Skin of body (tissue), 2 donors: ENCODE data around the gene COL15A1. TPM values are rescaled to one million over a fixed set of nuclear protein-coding genes. Genes with fewer than 3 reads are reported as not detected.

Experiments
- DNase-seq: peaks from one replicate; lab custom pipeline; 2025; lab: John Stamatoyannopoulos, UW
- total RNA-seq: library from RNA; depleted of rRNA; stranded (reverse); fragments of >200 nt; gene quantifications from one replicate; pipeline ENCODE4 v1.2.3, GENCODE V29; 2014

The COL15A1 gene
- total RNA-seq, 1 donor from 2014 or later = 122 TPM

DNA sequence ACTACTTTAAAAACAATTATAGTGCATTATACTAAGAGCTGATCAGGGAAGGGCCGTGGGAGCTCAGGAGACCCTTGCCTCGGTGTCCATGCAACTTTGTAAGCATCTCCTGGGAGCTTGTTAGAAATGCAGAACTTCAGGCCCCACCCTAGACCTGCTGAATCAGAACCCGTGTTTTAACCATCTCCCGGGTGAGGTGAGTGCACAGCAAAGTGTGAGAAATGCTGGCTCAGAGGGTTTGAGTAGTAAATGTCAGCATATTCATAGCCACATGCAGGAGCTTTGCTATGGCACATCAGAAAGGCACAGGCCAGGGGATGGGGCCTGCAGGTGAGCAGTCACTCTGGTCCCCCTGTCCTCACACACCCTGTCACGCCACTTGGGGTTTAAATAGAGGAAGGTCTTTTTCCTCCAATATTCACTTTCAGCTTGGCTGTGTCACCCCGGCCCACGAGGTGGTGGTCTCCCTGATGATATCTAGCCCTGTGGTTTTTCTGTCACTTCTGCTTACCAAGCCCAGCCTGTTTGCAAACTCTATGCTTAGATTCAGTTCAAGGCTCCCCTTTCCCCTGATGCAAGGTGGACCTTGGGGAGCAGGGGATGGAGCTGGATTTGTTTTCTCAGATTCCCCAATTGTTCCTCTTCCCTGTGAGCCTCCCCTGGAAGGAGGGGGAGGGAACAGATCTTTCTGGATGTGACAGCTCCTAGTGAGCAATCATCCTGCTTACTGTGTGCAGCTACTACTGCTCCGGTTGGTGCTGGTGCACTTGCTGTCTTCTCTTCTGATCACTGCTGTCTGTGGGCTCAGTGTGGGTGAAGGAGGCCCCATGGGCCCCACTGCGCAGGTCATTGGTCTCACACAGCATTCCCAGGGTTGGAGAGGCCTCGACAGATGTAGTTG is 109.4 kb downstream of the COL15A1 start:
- DNase-seq = no peak

DNA sequence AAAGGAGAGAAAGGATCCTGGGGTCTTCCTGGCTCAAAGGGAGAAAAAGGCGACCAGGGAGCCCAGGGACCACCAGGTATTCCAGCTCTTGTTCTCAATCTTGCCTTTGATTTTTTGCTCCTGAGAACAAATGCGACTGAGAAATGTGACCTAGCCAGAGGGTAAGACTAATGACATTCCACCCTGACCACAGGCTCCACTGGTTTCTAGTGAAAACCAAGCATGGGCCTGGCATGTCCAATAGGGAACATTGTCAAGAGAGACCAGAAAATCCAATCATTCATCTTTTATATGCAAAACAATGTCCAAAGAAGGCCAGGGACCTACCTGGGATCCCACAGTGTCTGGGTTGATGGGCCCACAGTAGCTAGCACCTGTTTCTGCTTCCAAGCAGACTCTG is 110.9 kb downstream of the COL15A1 start:
- no peak for DNase-seq

DNA sequence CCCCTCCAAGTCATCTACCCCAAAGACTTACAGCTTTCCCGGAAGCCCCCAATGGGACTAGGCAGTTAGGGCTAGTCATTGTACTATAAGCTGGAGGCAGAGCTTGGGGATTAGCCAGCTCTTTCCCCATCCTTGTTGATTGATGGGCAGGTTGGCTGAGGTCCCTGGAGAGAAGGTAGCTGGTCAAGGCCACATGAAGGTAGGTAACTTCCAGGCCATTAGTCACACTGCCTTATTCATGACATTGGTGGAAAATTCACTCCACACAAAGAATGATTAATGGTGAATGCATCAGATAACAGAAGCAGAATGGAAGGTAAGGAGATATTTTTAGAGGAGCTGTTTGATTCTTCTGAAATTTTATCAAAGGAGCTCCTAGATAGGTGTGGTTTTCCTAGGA is 111.7 kb downstream of the COL15A1 start:
- DNase-seq = no peak

DNA sequence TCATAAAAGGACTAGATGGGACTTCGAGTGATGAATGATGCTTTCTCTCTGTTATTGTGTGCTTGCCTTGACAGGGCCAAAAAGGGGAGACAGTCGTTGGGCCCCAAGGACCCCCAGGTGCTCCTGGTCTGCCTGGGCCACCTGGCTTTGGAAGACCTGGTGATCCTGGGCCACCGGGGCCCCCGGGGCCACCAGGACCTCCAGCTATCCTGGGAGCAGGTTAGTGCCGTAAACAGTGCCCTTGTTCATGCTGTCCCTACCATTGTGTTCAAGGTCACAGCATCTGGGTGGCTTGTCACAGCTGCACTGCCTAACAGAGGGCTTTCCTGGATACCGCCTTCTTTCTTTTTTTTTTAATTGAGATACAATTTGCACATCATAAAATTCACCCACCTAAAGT is 112.5 kb downstream of the COL15A1 start:
- no peak for DNase-seq

DNA sequence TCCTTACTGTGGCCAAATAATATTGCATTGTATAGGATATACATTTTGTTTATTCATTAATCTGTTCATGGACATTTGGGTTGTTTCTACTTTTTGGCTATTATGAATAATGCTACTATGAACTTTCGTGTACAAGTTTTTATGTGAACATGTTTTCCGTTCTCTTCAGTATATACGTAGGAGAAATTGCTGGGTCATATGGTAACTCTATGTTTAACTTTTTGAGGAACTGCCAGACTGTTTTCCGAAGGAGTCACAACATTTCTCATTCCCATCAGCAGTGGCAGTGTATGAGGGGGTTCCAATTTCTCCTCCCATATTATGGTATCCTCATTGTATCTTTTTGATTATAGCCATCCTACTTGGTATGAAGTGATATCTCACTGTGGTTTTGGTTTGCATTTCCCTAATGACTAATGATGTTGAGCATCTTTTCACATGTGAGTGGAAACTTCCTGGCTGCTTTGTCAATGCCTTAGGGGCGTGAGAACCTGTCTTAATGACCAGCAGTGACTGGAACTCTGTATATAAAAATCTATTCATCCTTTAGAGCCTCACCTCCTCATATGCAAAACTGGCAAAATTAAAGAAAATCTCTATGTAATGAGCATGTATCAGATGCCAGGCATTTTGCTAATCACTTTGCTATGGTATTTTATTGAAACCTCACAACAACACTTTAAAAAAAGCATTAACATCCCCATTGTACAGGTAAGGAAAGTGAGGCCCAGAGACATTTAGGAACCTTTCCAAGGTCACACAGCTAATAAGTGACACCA is 113.4 kb downstream of the COL15A1 start:
- peak; percentile 28 for DNase-seq

DNA sequence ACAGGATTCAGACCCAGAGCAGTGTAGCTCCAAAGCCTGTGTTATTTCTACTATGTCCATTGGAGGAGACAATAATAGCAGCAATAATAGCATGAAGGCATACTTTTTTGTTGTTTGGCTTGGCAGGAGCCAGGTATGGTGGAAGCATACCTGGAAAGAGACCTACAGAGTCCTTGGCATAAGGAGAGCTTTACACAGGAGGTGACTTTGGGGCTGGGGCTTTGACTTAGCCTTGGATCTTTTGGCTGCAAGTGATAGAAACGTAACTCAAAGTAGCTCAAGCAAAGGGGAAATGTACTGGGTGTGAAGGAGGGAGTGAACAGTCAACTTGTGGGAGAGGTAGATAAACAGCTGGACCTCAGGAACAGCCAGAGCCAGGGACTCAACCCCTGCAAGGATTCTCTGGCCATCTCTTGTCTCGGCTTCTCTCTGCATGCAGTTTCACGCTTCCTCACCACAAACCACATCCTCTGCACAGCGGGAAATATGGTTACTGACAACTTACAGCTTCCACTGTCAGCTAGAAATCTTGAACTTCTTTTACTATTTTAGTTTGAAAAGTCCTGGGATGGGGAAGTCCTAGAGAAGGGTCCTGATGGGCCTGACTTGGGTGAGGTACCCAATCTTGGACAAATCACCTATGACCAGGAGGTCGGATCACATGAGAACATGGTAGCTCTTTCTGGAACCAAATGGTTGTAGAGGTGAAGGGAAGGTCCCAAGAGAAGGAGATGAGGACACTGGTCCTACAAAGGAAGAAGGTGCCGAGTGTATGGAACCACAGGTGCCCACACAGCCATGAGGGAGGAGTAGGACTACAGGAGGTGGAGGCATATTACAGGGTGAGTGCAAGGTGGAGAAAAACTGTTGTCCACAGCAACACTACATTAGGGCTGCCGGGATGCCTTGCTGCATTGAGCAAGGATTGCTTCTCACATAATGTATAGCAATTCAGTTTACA is 114.2 kb downstream of the COL15A1 start:
- DNase-seq = peak; percentile 51

DNA sequence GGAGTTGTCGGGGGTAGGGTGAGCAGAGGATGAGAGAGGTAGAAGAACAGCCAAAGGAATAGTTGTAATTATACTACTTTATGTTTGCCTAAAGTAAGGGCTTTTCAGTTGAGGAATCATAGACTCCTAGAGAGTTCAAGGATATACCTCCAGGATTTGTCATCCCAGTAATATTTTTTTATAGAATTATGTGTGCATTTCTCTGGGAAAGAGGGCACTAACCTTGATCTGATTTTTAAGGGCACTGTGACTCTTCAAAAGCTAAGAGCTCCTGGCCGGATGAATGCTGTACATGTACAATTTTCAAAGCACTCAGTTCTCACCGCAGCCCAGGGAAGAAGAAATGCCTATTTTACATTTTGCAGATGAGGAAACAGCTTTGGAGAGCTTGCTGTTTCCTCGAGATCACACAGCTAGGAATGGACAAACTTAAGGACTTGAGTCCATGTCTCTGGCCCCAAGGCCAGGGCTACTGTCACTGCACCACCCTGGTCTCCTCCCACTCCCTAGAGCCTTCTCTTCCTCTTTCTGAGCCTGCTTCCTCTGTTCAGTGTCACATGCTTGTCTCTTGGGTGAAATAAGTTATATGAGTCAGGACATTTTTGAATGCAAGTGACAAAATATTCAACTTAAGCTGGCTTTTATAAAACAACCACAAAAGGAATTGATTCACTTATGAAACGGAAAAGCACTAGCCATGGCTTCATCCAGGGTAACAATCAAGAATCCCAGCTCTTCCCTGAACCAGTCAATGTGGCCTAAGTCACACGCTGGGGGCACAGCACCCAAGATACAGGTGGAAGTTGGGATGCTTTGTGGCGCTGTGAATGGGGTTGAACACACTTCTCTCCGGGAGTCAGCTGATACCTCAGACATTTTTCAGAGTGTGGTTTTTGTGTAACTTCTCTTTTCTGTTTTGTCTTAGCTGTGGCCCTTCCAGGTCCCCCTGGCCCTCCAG is 115.5 kb downstream of the COL15A1 start:
- DNase-seq = peak; percentile 55

DNA sequence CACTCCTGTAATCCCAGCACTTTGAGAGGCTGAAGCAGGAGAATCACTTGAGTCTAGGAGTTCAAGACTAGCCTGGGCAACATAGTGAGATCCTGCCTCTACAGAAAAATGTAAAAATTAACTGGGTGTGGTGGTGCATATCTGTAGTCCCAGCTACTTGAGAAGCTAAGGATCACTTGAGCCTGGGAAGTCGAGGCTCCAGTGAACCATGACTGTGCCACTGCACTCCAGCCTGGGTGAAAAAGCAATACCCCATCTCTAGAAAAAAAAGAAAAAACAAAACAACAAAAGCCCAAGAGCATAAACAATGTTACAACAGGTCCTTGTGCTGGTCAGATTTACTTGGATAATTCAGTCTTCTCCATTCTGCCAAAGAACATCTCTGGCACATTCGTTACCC is 116.9 kb downstream of the COL15A1 start:
- DNase-seq = no peak

DNA sequence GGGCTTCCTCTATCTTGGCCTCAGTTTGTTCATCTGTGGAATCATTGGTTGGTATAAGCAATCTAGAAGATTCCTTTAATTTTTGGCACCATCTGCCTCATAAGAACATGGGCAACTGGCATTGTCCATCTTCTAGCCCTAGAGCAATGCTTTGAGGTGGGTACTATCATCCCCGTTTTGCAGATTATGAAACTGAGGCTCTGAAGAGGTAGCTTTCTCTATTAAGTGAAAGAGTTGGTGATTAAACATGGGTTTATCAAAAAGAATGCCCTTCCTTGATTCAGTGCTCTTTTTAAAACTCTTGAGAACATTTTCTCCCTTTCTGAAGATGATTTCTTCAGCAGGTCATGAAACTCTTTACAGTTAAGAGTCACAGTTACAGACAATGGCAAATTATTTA is 118.8 kb downstream of the COL15A1 start:
- no peak for DNase-seq

DNA sequence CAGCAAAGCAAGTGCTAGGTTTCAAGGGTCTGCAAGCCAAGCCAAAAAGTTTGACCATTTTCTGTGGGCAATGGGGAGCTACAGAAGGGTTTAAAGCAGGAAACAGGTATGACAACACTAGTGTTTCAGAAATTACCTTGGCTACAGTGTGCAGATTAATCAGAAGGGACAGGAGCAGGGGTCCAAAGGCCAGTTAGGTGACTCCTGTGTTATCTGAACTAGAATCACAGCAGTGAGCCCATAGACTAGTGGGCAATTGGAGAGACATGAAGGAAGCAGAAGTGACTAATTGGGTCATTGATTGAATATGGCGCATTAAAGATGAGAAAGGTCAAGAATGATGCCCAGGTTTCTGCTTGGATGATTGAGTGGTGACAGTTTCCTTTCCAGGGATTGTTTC is 119.8 kb downstream of the COL15A1 start:
- no peak for DNase-seq

DNA sequence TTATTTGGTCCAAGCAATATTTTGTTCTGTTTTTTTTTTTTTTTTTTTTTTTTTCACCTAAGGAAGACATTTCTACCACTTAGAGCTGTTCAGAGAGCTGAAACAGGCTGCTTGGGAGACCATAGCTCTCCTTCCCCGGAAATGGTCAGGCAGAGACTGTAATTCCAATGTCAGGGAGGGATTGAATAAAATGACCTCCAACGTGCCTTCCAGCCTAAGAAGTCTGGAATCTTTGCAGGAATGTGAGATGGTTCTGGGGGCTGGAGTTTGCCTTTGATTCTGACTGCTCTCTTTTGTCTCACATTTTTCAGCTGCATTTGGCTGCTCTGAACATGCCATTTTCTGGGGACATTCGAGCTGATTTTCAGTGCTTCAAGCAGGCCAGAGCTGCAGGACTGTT is 122.9 kb downstream of the COL15A1 start:
- DNase-seq = no peak

DNA sequence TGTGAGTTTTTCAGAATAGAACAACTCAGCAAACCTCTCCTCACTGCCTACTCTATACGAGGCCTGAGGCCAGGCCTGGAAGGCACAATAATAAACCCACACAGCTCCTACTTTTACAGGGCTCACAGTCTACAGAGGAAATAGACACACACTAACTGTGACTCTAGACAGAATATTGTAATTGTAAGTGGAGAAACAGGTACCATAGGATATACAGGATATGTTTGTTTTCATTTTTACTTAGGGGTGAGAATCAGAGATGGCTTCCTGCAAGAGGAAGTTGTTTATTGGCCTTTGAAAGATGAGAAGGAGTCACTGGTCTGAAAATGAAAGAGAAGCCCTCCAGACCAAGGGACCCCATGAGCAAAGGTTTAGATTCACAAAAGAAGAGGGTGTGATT is 125.4 kb downstream of the COL15A1 start:
- no peak for DNase-seq

DNA sequence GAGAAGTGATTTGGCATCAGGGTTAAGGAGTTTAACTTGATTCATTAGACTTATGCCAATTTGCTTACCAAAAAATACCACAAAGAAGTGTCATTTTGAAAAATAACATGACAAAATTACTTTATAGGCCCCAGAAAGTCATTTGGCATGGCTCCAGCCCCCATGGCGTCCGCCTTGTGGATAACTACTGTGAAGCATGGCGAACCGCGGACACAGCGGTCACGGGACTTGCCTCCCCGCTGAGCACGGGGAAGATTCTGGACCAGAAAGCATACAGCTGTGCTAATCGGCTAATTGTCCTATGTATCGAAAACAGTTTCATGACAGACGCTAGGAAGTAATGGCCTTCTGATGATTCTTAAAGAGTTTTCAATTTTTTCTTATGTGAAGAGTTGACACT is 125.8 kb downstream of the COL15A1 start:
- no peak for DNase-seq

DNA sequence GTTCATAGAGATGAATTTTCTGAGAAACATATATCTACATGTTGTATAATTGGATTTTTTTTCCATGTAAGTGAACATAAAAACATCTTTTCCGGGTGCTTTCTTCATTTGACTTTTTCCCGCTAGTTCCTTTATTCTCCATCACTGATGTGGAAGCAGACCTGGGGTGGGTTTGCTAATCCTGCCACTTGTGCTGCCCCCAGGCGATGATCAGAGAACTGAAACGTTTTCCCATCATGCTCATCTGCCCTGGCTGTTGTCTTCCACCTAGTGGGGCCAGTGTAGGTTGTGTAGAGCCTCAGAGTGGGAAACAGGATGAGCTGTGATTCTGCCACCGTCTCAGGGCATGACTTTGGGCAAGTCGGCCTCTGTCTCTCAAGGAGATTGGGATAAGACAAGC is 127.0 kb downstream of the COL15A1 start:
- no peak for DNase-seq

DNA sequence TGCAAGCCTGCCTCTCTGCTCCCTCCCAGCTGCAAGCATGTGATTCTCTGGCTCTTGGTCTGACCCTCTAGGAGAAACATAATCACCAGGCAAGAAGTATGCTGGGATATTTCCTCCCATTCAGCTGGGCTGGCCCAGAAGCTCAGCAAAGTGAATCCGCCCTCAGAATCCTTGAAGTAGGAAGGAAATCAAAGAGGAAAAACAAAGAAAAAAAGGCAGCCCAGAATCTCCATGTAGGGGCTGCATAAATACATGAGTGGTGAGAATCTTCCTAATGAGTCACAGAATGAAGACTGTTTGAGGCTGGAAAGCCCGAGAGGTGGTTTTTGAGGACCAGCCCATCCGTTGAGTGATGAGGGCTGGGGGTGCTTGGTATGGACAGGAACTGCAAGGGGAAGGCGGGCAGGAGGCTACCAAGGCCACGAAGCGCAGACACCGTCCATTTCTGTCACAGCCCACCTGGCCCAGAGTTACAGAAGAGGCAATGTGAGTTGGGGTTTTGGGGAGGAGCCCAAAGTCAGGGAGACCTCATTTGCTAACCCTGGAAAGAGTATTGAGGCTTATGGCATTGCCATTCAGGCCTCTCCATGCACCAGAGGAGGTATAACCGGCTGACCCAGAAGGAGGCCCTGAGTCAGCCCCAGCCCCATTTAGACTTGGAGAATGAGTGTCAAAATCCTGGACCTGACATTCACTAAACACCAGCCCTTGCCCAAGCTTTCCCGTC is 127.8 kb downstream of the COL15A1 start:
- DNase-seq = no peak

DNA sequence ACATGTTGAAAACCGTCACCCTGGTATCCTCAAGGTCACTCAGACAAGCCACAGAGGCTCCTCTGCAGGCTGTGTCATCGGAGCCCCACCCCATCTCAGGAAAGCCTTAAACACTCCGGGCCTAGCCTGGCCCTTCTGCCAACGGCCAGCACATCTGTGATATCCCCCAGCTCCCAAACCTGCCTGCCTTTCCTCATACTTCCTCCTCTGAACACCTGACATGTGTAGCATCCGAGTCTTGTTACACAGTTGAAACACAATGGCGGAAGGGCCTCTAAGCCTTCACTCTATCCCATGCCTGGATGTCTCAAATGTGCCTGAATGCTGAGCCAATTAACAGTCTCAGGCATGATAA is 128.3 kb downstream of the COL15A1 start:
- no peak for DNase-seq

DNA sequence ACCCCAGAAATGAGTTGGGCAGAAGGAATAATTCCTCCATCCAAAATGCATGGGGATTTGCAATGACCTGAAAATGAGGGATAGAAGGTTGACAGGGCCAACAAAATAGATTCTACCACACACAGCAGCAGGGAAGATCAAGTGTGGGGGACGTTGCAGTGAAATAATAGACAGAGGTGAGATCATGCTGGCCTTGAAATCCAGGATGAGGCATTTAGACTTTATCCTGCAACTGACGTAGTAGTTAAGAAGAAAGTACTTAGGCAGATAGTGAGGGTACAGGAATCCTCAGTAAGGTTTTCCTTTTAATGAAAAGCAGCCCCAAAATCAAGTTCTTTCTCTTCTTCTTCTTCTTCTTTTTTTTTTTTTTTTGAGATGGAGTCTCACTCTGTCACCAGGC is 129.6 kb downstream of the COL15A1 start:
- DNase-seq = no peak

DNA sequence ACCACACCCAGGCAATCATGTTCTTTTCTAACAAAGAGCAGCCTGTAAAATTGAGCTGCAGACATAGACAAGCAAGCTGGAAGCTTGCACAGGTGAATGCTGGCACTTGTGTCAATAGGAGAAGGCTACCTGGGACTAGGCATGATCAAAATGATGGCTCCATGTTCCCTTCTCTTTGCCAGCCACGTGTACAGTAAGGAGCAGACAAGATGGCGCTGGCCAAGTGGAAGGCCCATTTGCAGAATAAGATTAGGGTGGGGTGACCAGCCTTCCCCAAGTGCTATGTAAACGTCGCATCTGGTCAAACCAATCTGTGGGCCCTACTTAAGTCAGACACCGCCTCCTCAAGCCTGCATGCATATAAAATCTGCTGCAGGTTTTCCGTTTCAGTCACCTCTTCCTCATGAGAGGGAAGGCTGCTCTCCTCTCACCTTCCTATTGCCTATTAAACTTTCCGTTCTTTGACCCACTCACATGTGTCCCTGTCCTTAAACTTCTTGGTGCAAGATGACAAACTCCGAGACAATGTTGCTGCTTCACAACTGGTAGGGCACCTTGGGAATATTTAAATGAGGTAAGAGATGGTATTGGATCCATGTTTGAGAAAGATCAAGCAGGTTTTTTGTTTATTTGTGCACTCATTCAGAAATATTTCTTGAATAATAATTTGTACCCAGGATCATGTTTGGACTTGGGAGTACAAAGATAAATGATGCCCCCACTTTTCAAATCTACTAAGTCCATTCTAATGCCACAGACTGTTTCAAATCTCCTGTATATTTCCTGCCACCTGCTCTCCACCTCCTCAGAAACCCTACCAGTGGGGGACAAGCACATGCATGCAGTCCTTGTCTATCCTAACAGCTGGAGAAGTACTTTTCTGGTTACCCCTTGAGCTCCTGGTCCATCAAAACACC is 130.5 kb downstream of the COL15A1 start:
- DNase-seq = no peak

DNA sequence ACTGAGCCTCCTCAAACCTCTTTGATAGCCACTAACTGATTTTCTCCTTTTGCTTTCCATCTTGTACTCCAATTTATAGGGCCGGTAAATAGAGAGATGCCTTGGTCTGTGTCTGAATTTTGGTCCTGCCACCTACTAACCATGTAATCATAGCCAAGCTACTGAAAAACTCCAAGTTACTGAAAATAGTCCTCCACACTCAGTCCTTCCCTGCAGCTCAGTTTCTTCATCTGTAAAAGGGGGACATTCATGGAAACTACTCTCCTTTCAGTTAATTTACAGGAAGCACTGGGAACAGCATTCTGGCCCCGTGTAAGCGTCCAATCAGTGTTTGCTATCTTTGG is 131.2 kb downstream of the COL15A1 start:
- no peak for DNase-seq
